ENCODE results near the gene BTBD17.

Gene BTBD17

GRCh38 chr17:74383141-74383540 lies 21.5 kb upstream of the BTBD17 start:
- Histone ChIP-seq H3K14ac (ENCODE audit: low read length) (no peak overlapping the region), H3K36me3 (replicated peaks in 1 of 2; ENCODE audit: control insufficient read depth in 2 of 2, insufficient read depth in 2 of 2, low read length in 2 of 2) (no peaks in the 10 kb centered on the region), H3K23ac (ENCODE audit: low read depth, low read length, poor library complexity) (no peak overlapping the region), H3K9me3 (replicated peaks in 1 of 2; ENCODE audit: control insufficient read depth in 2 of 2, insufficient read depth in 1 of 2, low read depth in 1 of 2, low read length in 2 of 2) (no peaks in the 10 kb centered on the region), H3K9ac (ENCODE audit: low read depth, low read length, poor library complexity) (no peak overlapping the region), H3K4ac (ENCODE audit: low read length) (no peak overlapping the region), H2BK120ac (ENCODE audit: low read depth, low read length) (no peak overlapping the region), H2BK12ac (ENCODE audit: low read length) (no peak overlapping the region), H4K91ac (ENCODE audit: low read depth, low read length, poor library complexity) (no peak overlapping the region), H4K8ac (ENCODE audit: low read depth, low read length) (no peak overlapping the region), H2BK15ac (ENCODE audit: low read length) (no peak overlapping the region), H2AK5ac (ENCODE audit: low read depth, low read length) (no peak overlapping the region), H3K27me3 (ENCODE audit: control insufficient read depth in 3 of 3, insufficient read depth in 3 of 3, low read depth in 1 of 3, low read length in 3 of 3) (peaks cover 0 to 12% (median 0%) of the 10 kb centered on the region in 3 experiments), H3K18ac (ENCODE audit: low read length) (no peak overlapping the region), H2AFZ (ENCODE audit: low read length) (no peak overlapping the region), H3K4me3 (ENCODE audit: low read length in 2 of 2) (no peak overlapping the region), H2BK5ac (ENCODE audit: low read length) (no peak overlapping the region), H3K27ac (replicated peaks; ENCODE audit: low read length) (no peak overlapping the region), H3K79me1 (ENCODE audit: low read depth, low read length) (no peaks in the 10 kb centered on the region), H3K4me2 (ENCODE audit: insufficient read depth, low read length, poor library complexity, severe bottlenecking) (no peak overlapping the region), H3K4me1 (ENCODE audit: control insufficient read depth in 2 of 2, insufficient read depth in 1 of 2, low read depth in 1 of 2, low read length in 2 of 2) (peaks cover 5 to 19% of the 10 kb centered on the region in 2 donors)
- WGBS, 2 donors (ENCODE audit: extremely low coverage in 2 of 2, insufficient read length in 2 of 2, insufficient replicate concordance in 1 of 2) = no CpG with 5 or more reads among the region's 5 CpGs
- DNase-seq (ENCODE audit: low spot score) = no peak

- no peak overlapping the region for H4K8ac ChIP-seq (ENCODE audit: low read depth, low read length)
- H3K79me1 ChIP-seq (ENCODE audit: low read depth, low read length) = no peaks in the 10 kb centered on the region
- peaks cover 0 to 11% (median 0%) of the 10 kb centered on the region in 3 experiments for H3K27me3 ChIP-seq (ENCODE audit: control insufficient read depth in 3 of 3, insufficient read depth in 3 of 3, low read depth in 1 of 3, low read length in 3 of 3)
- H3K4me2 ChIP-seq (ENCODE audit: insufficient read depth, low read length, poor library complexity, severe bottlenecking) = no peak overlapping the region
- no CpG with 5 or more reads among the region's 15 CpGs for WGBS, 2 donors (ENCODE audit: extremely low coverage in 2 of 2, insufficient read length in 2 of 2, insufficient replicate concordance in 1 of 2)
- H3K27ac ChIP-seq (replicated peaks; ENCODE audit: low read length) = no peak overlapping the region
- no peak overlapping the region for H4K91ac ChIP-seq (ENCODE audit: low read depth, low read length, poor library complexity)
- no peak overlapping the region for H2BK120ac ChIP-seq (ENCODE audit: low read depth, low read length)
- no peaks in the 10 kb centered on the region for H3K36me3 ChIP-seq (replicated peaks in 1 of 2; ENCODE audit: control insufficient read depth in 2 of 2, insufficient read depth in 2 of 2, low read length in 2 of 2)
- no peak overlapping the region for H2BK15ac ChIP-seq (ENCODE audit: low read length)
- H3K9me3 ChIP-seq (replicated peaks in 1 of 2; ENCODE audit: control insufficient read depth in 2 of 2, insufficient read depth in 1 of 2, low read depth in 1 of 2, low read length in 2 of 2) = no peaks in the 10 kb centered on the region
- no peak overlapping the region for H3K4me3 ChIP-seq (ENCODE audit: low read length in 2 of 2)
- no peak overlapping the region for H2BK12ac ChIP-seq (ENCODE audit: low read length)
- H3K18ac ChIP-seq (ENCODE audit: low read length) = no peak overlapping the region
- no peak overlapping the region for H2AK5ac ChIP-seq (ENCODE audit: low read depth, low read length)
- no peak overlapping the region for H2AFZ ChIP-seq (ENCODE audit: low read length)
- H3K4ac ChIP-seq (ENCODE audit: low read length) = no peak overlapping the region
- peak overlapping the region; percentile 88 for H2BK5ac ChIP-seq (ENCODE audit: low read length)
- no peak for DNase-seq (ENCODE audit: low spot score)
- peaks cover 5 to 13% of the 10 kb centered on the region in 2 donors for H3K4me1 ChIP-seq (ENCODE audit: control insufficient read depth in 2 of 2, insufficient read depth in 1 of 2, low read depth in 1 of 2, low read length in 2 of 2)
- H3K23ac ChIP-seq (ENCODE audit: low read depth, low read length, poor library complexity) = no peak overlapping the region
- H3K9ac ChIP-seq (ENCODE audit: low read depth, low read length, poor library complexity) = no peak overlapping the region
- H3K14ac ChIP-seq (ENCODE audit: low read length) = no peak overlapping the region
Measured at GRCh38 chr17:74380959-74381808, 19.5 kb upstream of the BTBD17 start.

GRCh38 chr17:74380086-74380958 lies 18.7 kb upstream of the BTBD17 start:
- Histone ChIP-seq H3K27me3 (ENCODE audit: control insufficient read depth in 3 of 3, insufficient read depth in 3 of 3, low read depth in 1 of 3, low read length in 3 of 3) (peaks cover 0 to 11% (median 0%) of the 10 kb centered on the region in 3 experiments), H2BK12ac (ENCODE audit: low read length) (peak overlapping the region; percentile 75), H3K9me3 (replicated peaks in 1 of 2; ENCODE audit: control insufficient read depth in 2 of 2, insufficient read depth in 1 of 2, low read depth in 1 of 2, low read length in 2 of 2) (no peaks in the 10 kb centered on the region), H4K91ac (ENCODE audit: low read depth, low read length, poor library complexity) (peak overlapping the region; percentile 92), H3K27ac (replicated peaks; ENCODE audit: low read length) (no peak overlapping the region), H3K4me2 (ENCODE audit: insufficient read depth, low read length, poor library complexity, severe bottlenecking) (peak overlapping the region; percentile 81), H3K18ac (ENCODE audit: low read length) (peak overlapping the region; percentile 97), H2AK5ac (ENCODE audit: low read depth, low read length) (peak overlapping the region; percentile 100), H3K36me3 (replicated peaks in 1 of 2; ENCODE audit: control insufficient read depth in 2 of 2, insufficient read depth in 2 of 2, low read length in 2 of 2) (no peaks in the 10 kb centered on the region), H2BK15ac (ENCODE audit: low read length) (peak overlapping the region; percentile 94), H3K9ac (ENCODE audit: low read depth, low read length, poor library complexity) (peak overlapping the region; percentile 85), H4K8ac (ENCODE audit: low read depth, low read length) (peak overlapping the region; percentile 24), H2AFZ (ENCODE audit: low read length) (peak overlapping the region; percentile 95), H3K4ac (ENCODE audit: low read length) (no peak overlapping the region), H2BK120ac (ENCODE audit: low read depth, low read length) (peak overlapping the region; percentile 42), H3K4me3 (ENCODE audit: low read length in 2 of 2) (no peak overlapping the region), H2BK5ac (ENCODE audit: low read length) (peak overlapping the region; percentile 88), H3K79me1 (ENCODE audit: low read depth, low read length) (no peaks in the 10 kb centered on the region), H3K14ac (ENCODE audit: low read length) (peak overlapping the region; percentile 79), H3K4me1 (ENCODE audit: control insufficient read depth in 2 of 2, insufficient read depth in 1 of 2, low read depth in 1 of 2, low read length in 2 of 2) (peaks cover 5 to 13% of the 10 kb centered on the region in 2 donors), H3K23ac (ENCODE audit: low read depth, low read length, poor library complexity) (peak overlapping the region; percentile 50)
- WGBS, 2 donors (ENCODE audit: extremely low coverage in 2 of 2, insufficient read length in 2 of 2, insufficient replicate concordance in 1 of 2) = no CpG with 5 or more reads among the region's 17 CpGs
- DNase-seq (ENCODE audit: low spot score) = no peak
